ENCODE data around the gene TC2N. TPM values are rescaled to one million over a fixed set of nuclear protein-coding genes. Genes with fewer than 3 reads are reported as not detected.

TC2N gene
- total RNA-seq, 1 experiment from 2014 or later: 30.6 TPM

GRCh38 chr14:91910196-91910595, 42.9 kb upstream of the TC2N start:
- H3K9me3 ChIP-seq: no peaks in the 10 kb centered on the region
- Mint-ChIP-seq H3K36me3 (ENCODE audit: insufficient read depth, unreplicated experiment) (no peaks in the 10 kb centered on the region), H3K4me3 (ENCODE audit: unreplicated experiment) (no peak overlapping the region), H3K9me3 (ENCODE audit: unreplicated experiment) (no peaks in the 10 kb centered on the region), H3K27ac (ENCODE audit: unreplicated experiment) (no peak overlapping the region), H3K27me3 (ENCODE audit: insufficient read depth, unreplicated experiment) (no peaks in the 10 kb centered on the region), H3K4me1 (ENCODE audit: low read depth, unreplicated experiment) (no peaks in the 10 kb centered on the region)
- no peaks in the 10 kb centered on the region for H3K4me1 ChIP-seq
- DNase-seq: no peak
- intact Hi-C loops (cut with micrococcal nuclease; ENCODE audit: unreplicated experiment): no loop called here
- no peaks in the 10 kb centered on the region for H3K36me3 ChIP-seq (ENCODE audit: control insufficient read depth, insufficient read depth, low read length)
- TF ChIP-seq CTCF (IDR thresholded peaks at IDR 0.05; ENCODE audit: insufficient read depth in 1 of 2, low read depth in 1 of 2, low read length in 1 of 2, severe bottlenecking in 1 of 2, unreplicated experiment in 1 of 2): no peak
- H3K27me3 ChIP-seq (replicated peaks; ENCODE audit: control insufficient read depth, insufficient read depth, low read length): no peaks in the 10 kb centered on the region
- ChIA-PET CTCF (interaction anchor here (1.7 kb wide), 1 partner anchor 260 kb away, joined by 10 read pairs; no protein-coding TSS in a partner anchor), POLR2A (no interaction called here)
- BruUV-seq (replicated peaks): no TSS peak
- H3K4me3 ChIP-seq (ENCODE audit: low read depth, low read length): no peak overlapping the region

GRCh38 chr14:91906374-91906773, 39.0 kb upstream of the TC2N start:
- Mint-ChIP-seq H3K36me3 (ENCODE audit: insufficient read depth, unreplicated experiment) (no peaks in the 10 kb centered on the region), H3K9me3 (ENCODE audit: unreplicated experiment) (no peaks in the 10 kb centered on the region), H3K27me3 (ENCODE audit: insufficient read depth, unreplicated experiment) (no peaks in the 10 kb centered on the region), H3K4me1 (ENCODE audit: low read depth, unreplicated experiment) (no peaks in the 10 kb centered on the region), H3K27ac (ENCODE audit: unreplicated experiment) (no peak overlapping the region), H3K4me3 (ENCODE audit: unreplicated experiment) (no peak overlapping the region)
- POLR2A ChIA-PET: no interaction called here
- no peaks in the 10 kb centered on the region for H3K27me3 ChIP-seq (replicated peaks; ENCODE audit: control insufficient read depth, insufficient read depth, low read length)
- CTCF ChIA-PET: no interaction called here
- H3K9me3 ChIP-seq: no peaks in the 10 kb centered on the region
- no peak for DNase-seq
- no peaks in the 10 kb centered on the region for H3K36me3 ChIP-seq (ENCODE audit: control insufficient read depth, insufficient read depth, low read length)
- TF ChIP-seq CTCF (IDR thresholded peaks at IDR 0.05; ENCODE audit: insufficient read depth in 1 of 2, low read depth in 1 of 2, low read length in 1 of 2, severe bottlenecking in 1 of 2, unreplicated experiment in 1 of 2): no peak
- intact Hi-C loops (cut with micrococcal nuclease; ENCODE audit: unreplicated experiment): no loop called here
- H3K4me3 ChIP-seq (ENCODE audit: low read depth, low read length): no peak overlapping the region
- BruUV-seq (replicated peaks): no TSS peak
- H3K4me1 ChIP-seq: no peaks in the 10 kb centered on the region

- no peak for TF ChIP-seq CTCF (IDR thresholded peaks at IDR 0.05; ENCODE audit: insufficient read depth in 1 of 2, low read depth in 1 of 2, low read length in 1 of 2, severe bottlenecking in 1 of 2, unreplicated experiment in 1 of 2)
- Histone ChIP-seq H3K36me3 (ENCODE audit: control insufficient read depth, insufficient read depth, low read length) (no peaks in the 10 kb centered on the region), H3K27me3 (replicated peaks; ENCODE audit: control insufficient read depth, insufficient read depth, low read length) (no peaks in the 10 kb centered on the region), H3K4me1 (no peaks in the 10 kb centered on the region), H3K4me3 (ENCODE audit: low read depth, low read length) (no peak overlapping the region), H3K9me3 (no peaks in the 10 kb centered on the region)
- Mint-ChIP-seq H3K27ac (ENCODE audit: unreplicated experiment) (no peak overlapping the region), H3K9me3 (ENCODE audit: unreplicated experiment) (no peaks in the 10 kb centered on the region), H3K27me3 (ENCODE audit: insufficient read depth, unreplicated experiment) (no peaks in the 10 kb centered on the region), H3K36me3 (ENCODE audit: insufficient read depth, unreplicated experiment) (no peaks in the 10 kb centered on the region), H3K4me1 (ENCODE audit: low read depth, unreplicated experiment) (no peaks in the 10 kb centered on the region), H3K4me3 (ENCODE audit: unreplicated experiment) (no peak overlapping the region)
- no peak for DNase-seq
- intact Hi-C loops (cut with micrococcal nuclease; ENCODE audit: unreplicated experiment): no loop called here
- ChIA-PET CTCF (interaction anchor here (0.6 kb wide), 1 partner anchor 33 kb away, joined by 4 read pairs; no protein-coding TSS in a partner anchor), POLR2A (no interaction called here)
- no TSS peak for BruUV-seq (replicated peaks)
Observed at GRCh38 chr14:91904956-91905645, 37.8 kb upstream of the TC2N start.

All from Caco-2 (cell line).